Activated naive CD4-positive, alpha-beta T cell treated with Interleukin-2 at 50 U/mL for 16 hours (primary cell): ENCODE data around the gene GPATCH11.

Source experiments
- DNase-seq: peaks from one replicate; pipeline ENCODE4 v3.0.0-alpha.2; 2020

Gene GPATCH11

GRCh38 chr2:37083873-37084794 is at the start of gene GPATCH11, which contains the start of gene HEATR5B:
TSS of gene GPATCH11 (plus strand) at chr2:37084518. CDS start at chr2:37088382, 3,864 bp downstream.
TSS of gene HEATR5B (minus strand) at chr2:37084372. CDS start at chr2:37083414, 958 bp downstream.
- DNase-seq: peak; percentile 93

GRCh38 chr2:37037771-37038170 is 46.5 kb upstream of the GPATCH11 start:
- no peak for DNase-seq

- no peak for DNase-seq
These were observed 44.7 kb upstream of the GPATCH11 start for GRCh38 chr2:37039580-37039979.

- DNase-seq: no peak
These were observed 31.6 kb upstream of the GPATCH11 start for GRCh38 chr2:37052600-37053332.

- DNase-seq: no peak
These were observed 24.5 kb upstream of the GPATCH11 start for GRCh38 chr2:37059841-37060240.

GRCh38 chr2:37060446-37060845 is 23.9 kb upstream of the GPATCH11 start:
- no peak for DNase-seq

- no peak for DNase-seq
These were observed 23.2 kb upstream of the GPATCH11 start for GRCh38 chr2:37061013-37061711.

- DNase-seq: no peak
These were observed 22.5 kb upstream of the GPATCH11 start for GRCh38 chr2:37061776-37062175.

GRCh38 chr2:37068686-37069085 is 15.6 kb upstream of the GPATCH11 start:
- DNase-seq: no peak

GRCh38 chr2:37070931-37071330 is 13.4 kb upstream of the GPATCH11 start:
- DNase-seq: no peak

- DNase-seq: no peak
These were observed 4.1 kb upstream of the GPATCH11 start for GRCh38 chr2:37080266-37080665.

- DNase-seq: no peak
These were observed 3.6 kb upstream of the GPATCH11 start for GRCh38 chr2:37080689-37081088.

GRCh38 chr2:37084797-37085196 is 479 bp downstream of the GPATCH11 start:
- no peak for DNase-seq

- no peak for DNase-seq
These were observed 1.4 kb downstream of the GPATCH11 start for GRCh38 chr2:37085731-37086147.

- DNase-seq: no peak
These were observed 5.7 kb downstream of the GPATCH11 start for GRCh38 chr2:37090019-37090477.

- no peak for DNase-seq
These were observed 7.6 kb downstream of the GPATCH11 start for GRCh38 chr2:37091873-37092272.

- DNase-seq: no peak
These were observed 12.2 kb downstream of the GPATCH11 start for GRCh38 chr2:37096568-37096967.

- no peak for DNase-seq
These were observed 14.2 kb downstream of the GPATCH11 start for GRCh38 chr2:37098416-37099118.

GRCh38 chr2:37100054-37100453 is 15.7 kb downstream of the GPATCH11 start:
- DNase-seq: no peak

GRCh38 chr2:37102588-37102987 is 18.3 kb downstream of the GPATCH11 start:
- DNase-seq: no peak

GRCh38 chr2:37104178-37104577 is 19.9 kb downstream of the GPATCH11 start:
- DNase-seq: no peak

GRCh38 chr2:37105150-37105549 is 20.8 kb downstream of the GPATCH11 start:
- no peak for DNase-seq
